Measurements from ENCODE around the gene MEF2D.

MEF2D gene

DNA sequence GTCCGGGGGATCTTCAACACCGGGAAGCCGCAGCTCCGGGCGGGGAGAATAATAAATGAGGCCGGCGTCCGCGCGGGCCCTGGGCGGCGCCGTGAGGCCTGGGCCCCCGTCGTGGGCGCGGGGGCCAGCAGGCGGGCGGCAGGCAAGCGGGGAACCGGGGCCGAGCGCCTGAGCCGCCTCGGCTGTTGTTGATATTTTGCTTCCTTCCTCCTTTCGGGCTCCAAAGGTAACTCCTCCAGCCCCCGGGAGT lies at the start of gene MEF2D:
TSS of gene MEF2D (minus strand) at position 233 of the 250 bp plus-strand sequence. CDS start 17,483 bp downstream, outside the sequence.
- DNase-seq (ENCODE audit: low read depth, low spot score), result no peak
- TF ChIP-seq YY1 (IDR thresholded peaks at IDR 0.05; ENCODE audit: insufficient read depth, insufficient read length) (no peak), ZNF274 (IDR thresholded peaks at IDR 0.05; ENCODE audit: low read depth, low read length) (no peak), SUZ12 (IDR thresholded peaks at IDR 0.05; ENCODE audit: extremely low read depth, insufficient read depth, insufficient read length) (no peak)
- Histone ChIP-seq H3K9me3 (ENCODE audit: insufficient read depth, low read length) (peaks cover 11% of the 10 kb centered on the region; the same call in 1 of the 2 replicates), H3K4me3 (ENCODE audit: insufficient read length, low read depth) (peak within 1 kb of the TSS; percentile 89), H3K4me1 (ENCODE audit: insufficient read depth, insufficient read length) (peaks cover 37% of the 10 kb centered on the region), H3K36me3 (ENCODE audit: insufficient read depth, insufficient read length, low read length) (peaks cover 4% of the 10 kb centered on the region), H3K9ac (ENCODE audit: insufficient read length, low read depth) (peak within 1 kb of the TSS; percentile 84), H3K27me3 (ENCODE audit: insufficient read depth, insufficient read length) (no peaks in the 10 kb centered on the region)

DNA sequence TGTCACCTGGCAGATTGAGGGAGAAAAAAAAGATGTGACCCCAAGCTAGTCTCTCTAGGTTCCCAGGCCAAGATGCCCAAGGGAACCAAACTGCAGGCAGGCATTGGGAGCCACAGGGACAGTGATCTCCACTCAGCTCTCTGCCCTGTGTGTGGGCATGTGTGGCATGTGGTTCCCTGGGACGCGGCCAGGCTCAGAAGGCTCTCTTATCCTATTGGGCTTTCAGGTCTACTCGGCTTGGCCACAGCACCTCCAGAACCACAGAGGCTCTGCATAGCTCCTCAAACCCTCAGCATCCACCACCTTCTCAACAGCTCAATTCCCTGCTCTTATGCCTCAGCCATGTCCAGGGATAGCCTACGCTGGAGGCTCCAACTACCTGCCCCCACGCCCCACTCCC lies 49.8 kb upstream of the MEF2D start:
- Histone ChIP-seq H3K36me3 (ENCODE audit: insufficient read depth, insufficient read length, low read length) (peaks cover 91% of the 10 kb centered on the region), H3K4me1 (ENCODE audit: insufficient read depth, insufficient read length) (no peaks in the 10 kb centered on the region), H3K27me3 (ENCODE audit: insufficient read depth, insufficient read length) (no peaks in the 10 kb centered on the region), H3K9ac (ENCODE audit: insufficient read length, low read depth) (no peak overlapping the region), H3K9me3 (ENCODE audit: insufficient read depth, low read length) (no peaks in the 10 kb centered on the region), H3K4me3 (ENCODE audit: insufficient read length, low read depth) (no peak overlapping the region)
- TF ChIP-seq SUZ12 (IDR thresholded peaks at IDR 0.05; ENCODE audit: extremely low read depth, insufficient read depth, insufficient read length) (no peak), ZNF274 (IDR thresholded peaks at IDR 0.05; ENCODE audit: low read depth, low read length) (no peak), YY1 (IDR thresholded peaks at IDR 0.05; ENCODE audit: insufficient read depth, insufficient read length) (no peak)
- DNase-seq (ENCODE audit: low read depth, low spot score), result no peak

DNA sequence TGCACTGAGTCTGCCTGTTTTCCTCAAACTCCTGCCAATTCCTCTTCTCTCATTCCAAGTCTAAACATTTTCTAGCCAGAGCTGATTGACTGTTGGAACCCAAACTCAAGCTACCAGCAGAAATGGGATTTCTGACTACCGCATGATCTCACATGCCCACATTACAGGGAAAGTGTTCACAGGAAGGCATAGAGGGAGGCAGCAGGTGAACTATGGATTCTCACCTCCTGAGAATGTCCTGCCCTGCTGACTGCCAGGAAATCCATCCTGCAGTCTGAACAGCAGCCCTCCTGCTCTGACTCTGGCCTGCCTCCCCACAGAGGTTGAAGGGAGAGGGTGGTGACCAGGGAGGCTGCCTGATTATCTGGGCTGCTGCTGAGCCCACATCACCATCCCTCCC lies 49.3 kb upstream of the MEF2D start:
- H3K36me3 ChIP-seq (ENCODE audit: insufficient read depth, insufficient read length, low read length), result peaks cover 92% of the 10 kb centered on the region
- H3K9me3 ChIP-seq (ENCODE audit: insufficient read depth, low read length), result no peaks in the 10 kb centered on the region
- H3K27me3 ChIP-seq (ENCODE audit: insufficient read depth, insufficient read length), result no peaks in the 10 kb centered on the region
- no peak overlapping the region for H3K9ac ChIP-seq (ENCODE audit: insufficient read length, low read depth)
- no peak for DNase-seq (ENCODE audit: low read depth, low spot score)
- no peak overlapping the region for H3K4me3 ChIP-seq (ENCODE audit: insufficient read length, low read depth)
- H3K4me1 ChIP-seq (ENCODE audit: insufficient read depth, insufficient read length), result no peaks in the 10 kb centered on the region
- no peak for TF ChIP-seq SUZ12 (IDR thresholded peaks at IDR 0.05; ENCODE audit: extremely low read depth, insufficient read depth, insufficient read length)
- TF ChIP-seq ZNF274 (IDR thresholded peaks at IDR 0.05; ENCODE audit: low read depth, low read length), result no peak
- TF ChIP-seq YY1 (IDR thresholded peaks at IDR 0.05; ENCODE audit: insufficient read depth, insufficient read length), result no peak

DNA sequence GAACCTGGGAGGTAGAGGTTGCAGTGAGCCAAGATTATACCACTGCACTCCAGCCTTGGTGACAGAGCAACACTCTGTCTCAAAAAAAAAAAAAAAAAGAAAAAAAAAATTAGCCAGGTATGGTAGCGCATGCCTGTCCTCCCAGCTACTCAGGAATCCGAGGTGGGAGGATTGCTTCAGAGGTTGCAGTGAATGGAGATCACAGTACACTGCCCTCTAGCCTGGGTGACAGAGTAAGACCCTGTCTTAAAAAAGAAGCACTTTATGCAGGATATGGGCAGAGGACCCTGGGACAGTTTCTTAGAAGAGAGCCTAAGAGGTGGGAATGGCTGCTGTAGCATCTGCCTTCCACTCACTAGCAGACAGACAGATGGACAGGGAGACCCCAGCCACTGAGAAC lies 48.8 kb upstream of the MEF2D start:
- no peaks in the 10 kb centered on the region for H3K9me3 ChIP-seq (ENCODE audit: insufficient read depth, low read length)
- no peaks in the 10 kb centered on the region for H3K4me1 ChIP-seq (ENCODE audit: insufficient read depth, insufficient read length)
- no peak for DNase-seq (ENCODE audit: low read depth, low spot score)
- H3K4me3 ChIP-seq (ENCODE audit: insufficient read length, low read depth), result no peak overlapping the region
- H3K36me3 ChIP-seq (ENCODE audit: insufficient read depth, insufficient read length, low read length), result peaks cover 92% of the 10 kb centered on the region
- no peaks in the 10 kb centered on the region for H3K27me3 ChIP-seq (ENCODE audit: insufficient read depth, insufficient read length)
- TF ChIP-seq SUZ12 (IDR thresholded peaks at IDR 0.05; ENCODE audit: extremely low read depth, insufficient read depth, insufficient read length), result no peak
- no peak for TF ChIP-seq ZNF274 (IDR thresholded peaks at IDR 0.05; ENCODE audit: low read depth, low read length)
- no peak for TF ChIP-seq YY1 (IDR thresholded peaks at IDR 0.05; ENCODE audit: insufficient read depth, insufficient read length)
- no peak overlapping the region for H3K9ac ChIP-seq (ENCODE audit: insufficient read length, low read depth)

DNA sequence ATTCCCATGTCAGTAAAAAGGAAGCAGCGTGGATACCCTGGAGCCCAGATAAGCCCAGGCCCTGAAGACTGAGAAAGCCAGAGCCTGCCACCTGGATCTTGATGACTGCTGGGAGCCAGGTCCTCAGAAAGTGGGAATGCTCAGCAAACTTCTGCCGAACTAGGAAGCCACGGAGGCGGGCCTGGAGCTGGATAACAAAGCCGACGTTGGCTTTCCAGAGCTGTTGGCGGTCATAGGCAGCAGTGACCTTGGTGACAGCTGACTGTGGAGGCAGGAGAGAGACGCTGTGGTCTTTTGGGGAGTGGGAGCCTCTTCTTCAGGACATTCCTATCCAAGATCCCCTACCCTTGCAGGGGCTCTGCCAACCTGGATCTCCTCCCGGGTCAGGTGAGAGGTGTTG lies 47.4 kb upstream of the MEF2D start:
- no peak for DNase-seq (ENCODE audit: low read depth, low spot score)
- Histone ChIP-seq H3K9ac (ENCODE audit: insufficient read length, low read depth) (no peak overlapping the region), H3K27me3 (ENCODE audit: insufficient read depth, insufficient read length) (no peaks in the 10 kb centered on the region), H3K36me3 (ENCODE audit: insufficient read depth, insufficient read length, low read length) (peaks cover 96% of the 10 kb centered on the region), H3K4me1 (ENCODE audit: insufficient read depth, insufficient read length) (no peaks in the 10 kb centered on the region), H3K4me3 (ENCODE audit: insufficient read length, low read depth) (no peak overlapping the region), H3K9me3 (ENCODE audit: insufficient read depth, low read length) (no peaks in the 10 kb centered on the region)
- TF ChIP-seq ZNF274 (IDR thresholded peaks at IDR 0.05; ENCODE audit: low read depth, low read length) (no peak), SUZ12 (IDR thresholded peaks at IDR 0.05; ENCODE audit: extremely low read depth, insufficient read depth, insufficient read length) (no peak), YY1 (IDR thresholded peaks at IDR 0.05; ENCODE audit: insufficient read depth, insufficient read length) (no peak)

DNA sequence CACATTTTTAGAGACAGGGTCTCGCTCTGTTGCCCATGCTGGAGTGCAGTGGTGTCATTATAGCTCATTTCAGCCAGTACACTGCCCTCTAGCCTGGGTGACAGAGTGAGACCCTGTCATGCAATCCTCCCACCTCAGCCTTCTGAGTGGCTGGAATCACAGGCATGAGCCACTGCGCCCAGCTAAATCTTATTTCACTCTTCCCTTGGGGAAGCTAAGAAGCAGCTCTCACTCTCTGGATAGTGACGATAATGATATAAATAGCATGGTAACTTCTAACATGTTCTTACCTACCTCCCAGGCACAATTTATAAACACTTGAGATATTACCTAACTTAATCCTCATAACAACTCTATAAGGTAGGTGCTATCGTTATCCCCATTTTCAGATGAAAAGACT lies 46.9 kb upstream of the MEF2D start:
- Histone ChIP-seq H3K4me1 (ENCODE audit: insufficient read depth, insufficient read length) (no peaks in the 10 kb centered on the region), H3K36me3 (ENCODE audit: insufficient read depth, insufficient read length, low read length) (peaks cover 94% of the 10 kb centered on the region), H3K27me3 (ENCODE audit: insufficient read depth, insufficient read length) (no peaks in the 10 kb centered on the region), H3K9me3 (ENCODE audit: insufficient read depth, low read length) (no peaks in the 10 kb centered on the region), H3K4me3 (ENCODE audit: insufficient read length, low read depth) (no peak overlapping the region), H3K9ac (ENCODE audit: insufficient read length, low read depth) (no peak overlapping the region)
- no peak for DNase-seq (ENCODE audit: low read depth, low spot score)
- TF ChIP-seq SUZ12 (IDR thresholded peaks at IDR 0.05; ENCODE audit: extremely low read depth, insufficient read depth, insufficient read length) (no peak), YY1 (IDR thresholded peaks at IDR 0.05; ENCODE audit: insufficient read depth, insufficient read length) (no peak), ZNF274 (IDR thresholded peaks at IDR 0.05; ENCODE audit: low read depth, low read length) (no peak)

DNA sequence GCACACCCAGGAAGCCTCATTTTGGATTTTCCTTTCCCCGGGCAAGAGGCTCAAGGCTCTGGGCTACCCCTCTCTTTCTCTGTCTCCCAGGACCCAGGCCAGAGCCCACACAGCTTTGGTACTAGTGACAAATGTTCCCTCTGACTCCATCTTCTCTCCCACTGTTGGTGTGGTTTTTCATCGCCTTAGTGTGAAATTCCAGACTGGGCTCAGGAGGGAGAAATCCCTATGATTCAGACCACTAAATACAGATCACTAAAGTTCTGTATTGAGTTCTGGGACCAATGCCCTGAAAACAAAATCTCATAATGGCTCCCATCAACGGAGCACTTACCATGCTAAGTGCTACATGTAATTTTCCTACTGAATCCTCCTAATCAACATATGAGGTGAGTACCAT lies 45.7 kb upstream of the MEF2D start:
- Histone ChIP-seq H3K36me3 (ENCODE audit: insufficient read depth, insufficient read length, low read length) (peaks cover 94% of the 10 kb centered on the region), H3K27me3 (ENCODE audit: insufficient read depth, insufficient read length) (no peaks in the 10 kb centered on the region), H3K4me1 (ENCODE audit: insufficient read depth, insufficient read length) (no peaks in the 10 kb centered on the region)

DNA sequence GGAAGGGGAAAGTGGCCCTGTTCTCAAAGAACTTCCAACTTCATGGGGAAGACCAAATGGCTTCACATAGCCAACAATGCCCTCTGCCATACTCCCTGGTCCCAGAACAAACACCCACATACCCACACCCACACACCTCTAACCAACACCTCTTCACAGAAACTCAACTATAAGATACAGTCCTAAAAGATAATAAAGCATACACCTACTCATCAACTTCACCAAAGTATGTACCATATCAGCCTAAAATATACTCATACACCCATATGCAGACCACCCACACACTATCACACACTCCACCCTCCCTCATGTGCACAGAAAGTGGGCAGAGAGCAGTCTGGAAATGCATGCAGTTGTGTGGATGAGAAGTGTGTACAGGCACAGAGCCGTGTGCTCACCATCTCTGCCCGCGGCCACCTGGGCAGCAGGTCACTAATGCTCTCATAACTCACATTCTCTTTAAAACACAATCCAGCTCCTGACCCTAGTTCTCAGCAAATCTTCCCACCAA lies 44.1 kb upstream of the MEF2D start:
- no peaks in the 10 kb centered on the region for H3K9me3 ChIP-seq (ENCODE audit: insufficient read depth, low read length)
- TF ChIP-seq YY1 (IDR thresholded peaks at IDR 0.05; ENCODE audit: insufficient read depth, insufficient read length), result no peak
- no peak for TF ChIP-seq SUZ12 (IDR thresholded peaks at IDR 0.05; ENCODE audit: extremely low read depth, insufficient read depth, insufficient read length)
- no peak for TF ChIP-seq ZNF274 (IDR thresholded peaks at IDR 0.05; ENCODE audit: low read depth, low read length)
- peaks cover 94% of the 10 kb centered on the region for H3K36me3 ChIP-seq (ENCODE audit: insufficient read depth, insufficient read length, low read length)
- DNase-seq (ENCODE audit: low read depth, low spot score), result no peak
- H3K4me3 ChIP-seq (ENCODE audit: insufficient read length, low read depth), result no peak overlapping the region
- H3K9ac ChIP-seq (ENCODE audit: insufficient read length, low read depth), result no peak overlapping the region
- H3K27me3 ChIP-seq (ENCODE audit: insufficient read depth, insufficient read length), result no peaks in the 10 kb centered on the region
- no peaks in the 10 kb centered on the region for H3K4me1 ChIP-seq (ENCODE audit: insufficient read depth, insufficient read length)

More for the DNA sequence above, 45.7 kb upstream of the MEF2D start:
- no peak for TF ChIP-seq SUZ12 (IDR thresholded peaks at IDR 0.05; ENCODE audit: extremely low read depth, insufficient read depth, insufficient read length)
- Histone ChIP-seq H3K4me3 (ENCODE audit: insufficient read length, low read depth) (no peak overlapping the region), H3K9me3 (ENCODE audit: insufficient read depth, low read length) (no peaks in the 10 kb centered on the region), H3K9ac (ENCODE audit: insufficient read length, low read depth) (no peak overlapping the region)
- no peak for DNase-seq (ENCODE audit: low read depth, low spot score)

Data from NT2/D1 (cell line).